Nephron (organoid): Measurements from ENCODE around the gene HMX1.

ENCODE experiments used
- H3K27ac Mint-ChIP-seq, 3 experiments: 2 replicates each; pipeline ENCODE4 v1.8.0; 2020; ENCODE audit warnings: mixed read lengths in 3 of 3, mild to moderate bottlenecking in 2 of 3, moderate library complexity in 1 of 3
- H3K27me3 Mint-ChIP-seq: 2 replicates; pipeline ENCODE4 v1.8.0; 2021; ENCODE audit warnings: low read depth, mild to moderate bottlenecking, moderate library complexity, mixed read lengths
- H3K36me3 Mint-ChIP-seq: 2 replicates; pipeline ENCODE4 v1.8.0; 2020; ENCODE audit warnings: low read depth, mixed read lengths
- H3K4me1 Mint-ChIP-seq: 2 replicates; pipeline ENCODE4 v1.8.0; 2020; ENCODE audit warnings: mixed read lengths
- H3K4me3 Mint-ChIP-seq, 3 experiments: 2 replicates each; pipeline ENCODE4 v1.8.0; 2020; ENCODE audit warnings: mild to moderate bottlenecking in 3 of 3, mixed read lengths in 3 of 3, moderate library complexity in 2 of 3
- H3K9me3 Mint-ChIP-seq: 2 replicates; pipeline ENCODE4 v1.8.0; 2020; ENCODE audit warnings: mixed read lengths
- TF ChIP-seq, protein P1 (sequence below), 3 experiments: fragments of 200-600 bp; sonication (generic); IDR thresholded peaks; one replicate each; pipeline ENCODE4 v1.5.0; 2021; ENCODE audit warnings: antibody characterized with exemption in 3 of 3; ENCODE audit not compliant: unreplicated experiment in 3 of 3

HMX1 gene

DNA sequence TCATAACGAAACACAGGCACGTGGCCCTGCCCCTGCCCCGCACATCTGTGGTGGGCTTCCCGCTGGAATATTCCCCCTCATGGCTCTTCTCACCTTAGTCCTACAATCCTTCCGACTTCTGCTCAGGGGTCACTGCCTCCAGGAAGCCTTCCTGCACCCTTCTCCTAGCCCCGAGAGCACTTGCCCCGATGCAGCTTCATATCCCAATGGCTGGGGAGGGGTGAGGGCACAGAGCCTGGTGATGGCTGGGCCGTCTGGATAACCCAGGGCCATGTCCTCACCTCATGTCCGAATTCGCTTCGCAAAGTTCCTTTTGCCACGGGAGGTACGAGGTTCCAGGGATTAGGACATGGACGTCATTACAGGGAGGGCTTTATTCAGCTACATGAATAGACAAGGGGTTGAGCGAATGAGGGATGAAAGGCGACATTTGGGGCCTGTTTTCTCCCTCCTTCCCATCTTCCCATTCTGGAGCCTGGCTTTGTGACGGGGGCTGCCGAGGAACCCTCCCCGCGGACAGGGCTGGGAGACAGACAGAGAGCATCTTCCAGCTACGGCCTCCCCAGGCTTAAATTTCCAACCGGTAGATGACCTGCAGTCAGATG is 35.5 kb upstream of the HMX1 start:
- no peaks in the 10 kb centered on the region for H3K4me1 Mint-ChIP-seq
- no peak overlapping the region for H3K4me3 Mint-ChIP-seq
- H3K36me3 Mint-ChIP-seq: no peaks in the 10 kb centered on the region
- H3K27ac Mint-ChIP-seq: no peak overlapping the region
- H3K9me3 Mint-ChIP-seq: peaks cover 15% of the 10 kb centered on the region
- TF ChIP-seq, protein P1, sequence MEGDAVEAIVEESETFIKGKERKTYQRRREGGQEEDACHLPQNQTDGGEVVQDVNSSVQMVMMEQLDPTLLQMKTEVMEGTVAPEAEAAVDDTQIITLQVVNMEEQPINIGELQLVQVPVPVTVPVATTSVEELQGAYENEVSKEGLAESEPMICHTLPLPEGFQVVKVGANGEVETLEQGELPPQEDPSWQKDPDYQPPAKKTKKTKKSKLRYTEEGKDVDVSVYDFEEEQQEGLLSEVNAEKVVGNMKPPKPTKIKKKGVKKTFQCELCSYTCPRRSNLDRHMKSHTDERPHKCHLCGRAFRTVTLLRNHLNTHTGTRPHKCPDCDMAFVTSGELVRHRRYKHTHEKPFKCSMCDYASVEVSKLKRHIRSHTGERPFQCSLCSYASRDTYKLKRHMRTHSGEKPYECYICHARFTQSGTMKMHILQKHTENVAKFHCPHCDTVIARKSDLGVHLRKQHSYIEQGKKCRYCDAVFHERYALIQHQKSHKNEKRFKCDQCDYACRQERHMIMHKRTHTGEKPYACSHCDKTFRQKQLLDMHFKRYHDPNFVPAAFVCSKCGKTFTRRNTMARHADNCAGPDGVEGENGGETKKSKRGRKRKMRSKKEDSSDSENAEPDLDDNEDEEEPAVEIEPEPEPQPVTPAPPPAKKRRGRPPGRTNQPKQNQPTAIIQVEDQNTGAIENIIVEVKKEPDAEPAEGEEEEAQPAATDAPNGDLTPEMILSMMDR (IDR thresholded peaks at IDR 0.05; ENCODE audit: unreplicated experiment in 3 of 3): no peak
- peaks cover 82% of the 10 kb centered on the region for H3K27me3 Mint-ChIP-seq

GRCh38 chr4:8906668-8906970 is 35.0 kb upstream of the HMX1 start:
- Mint-ChIP-seq H3K4me1 (no peaks in the 10 kb centered on the region), H3K36me3 (peaks cover under 1% of the 10 kb centered on the region), H3K27ac (no peak overlapping the region), H3K9me3 (peaks cover 19% of the 10 kb centered on the region), H3K4me3 (no peak overlapping the region), H3K27me3 (peaks cover 82% of the 10 kb centered on the region)
- TF ChIP-seq, protein P1 (IDR thresholded peaks at IDR 0.05; ENCODE audit: unreplicated experiment in 3 of 3): no peak

GRCh38 chr4:8905773-8906667 is 34.4 kb upstream of the HMX1 start:
- TF ChIP-seq, protein P1 (IDR thresholded peaks at IDR 0.05; ENCODE audit: unreplicated experiment in 3 of 3): no peak
- peaks cover 77% of the 10 kb centered on the region for H3K27me3 Mint-ChIP-seq
- H3K4me1 Mint-ChIP-seq: no peaks in the 10 kb centered on the region
- peaks cover 24% of the 10 kb centered on the region for H3K9me3 Mint-ChIP-seq
- no peak overlapping the region for H3K4me3 Mint-ChIP-seq
- H3K36me3 Mint-ChIP-seq: peaks cover 3% of the 10 kb centered on the region
- H3K27ac Mint-ChIP-seq: no peak overlapping the region

- no peak overlapping the region for H3K4me3 Mint-ChIP-seq
- peaks cover 71% of the 10 kb centered on the region for H3K27me3 Mint-ChIP-seq
- H3K4me1 Mint-ChIP-seq: no peaks in the 10 kb centered on the region
- H3K36me3 Mint-ChIP-seq: peaks cover 3% of the 10 kb centered on the region
- H3K27ac Mint-ChIP-seq: no peak overlapping the region
- TF ChIP-seq, protein P1 (IDR thresholded peaks at IDR 0.05; ENCODE audit: unreplicated experiment in 3 of 3): no peak
- H3K9me3 Mint-ChIP-seq: peaks cover 24% of the 10 kb centered on the region
Measured at GRCh38 chr4:8905226-8905772, 33.7 kb upstream of the HMX1 start.

DNA sequence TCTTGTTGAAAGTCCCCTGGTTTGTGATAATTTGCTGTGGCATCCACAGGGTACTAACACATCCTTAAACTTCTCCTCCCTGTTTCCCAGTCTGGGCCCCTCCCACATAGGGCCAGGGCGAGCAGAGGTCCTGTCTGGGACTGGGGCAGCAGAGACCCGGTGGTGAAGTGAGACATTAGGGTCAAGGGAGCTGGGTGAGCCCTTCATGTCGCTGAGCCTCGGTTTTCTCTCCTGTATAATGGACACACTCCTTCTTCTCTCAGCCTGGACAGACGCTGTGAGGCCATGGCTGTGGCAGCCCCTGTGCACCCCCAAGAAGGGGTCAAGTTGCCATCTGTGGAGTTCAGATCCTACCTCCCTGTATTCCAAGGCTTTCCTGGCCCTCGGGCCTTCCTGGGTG is 33.0 kb upstream of the HMX1 start:
- Mint-ChIP-seq H3K27ac (no peak overlapping the region), H3K36me3 (peaks cover 3% of the 10 kb centered on the region), H3K9me3 (peaks cover 28% of the 10 kb centered on the region), H3K27me3 (peaks cover 70% of the 10 kb centered on the region), H3K4me1 (no peaks in the 10 kb centered on the region), H3K4me3 (no peak overlapping the region)
- TF ChIP-seq, protein P1 (IDR thresholded peaks at IDR 0.05; ENCODE audit: unreplicated experiment in 3 of 3): no peak
